ENCODE measurements around the gene TRIM17.

Gene TRIM17

GRCh38 chr1:228416217-228416933 is at the start of gene TRIM17:
Gene TRIM17, minus strand, starts transcription at chr1:228416861. Its CDS starts 1,789 bp downstream, at chr1:228415072.
- in situ Hi-C loops (cut with MboI; ENCODE audit: low sequenced_read_pairs), result no loop called here

GRCh38 chr1:228465571-228466146 is 49.0 kb upstream of the TRIM17 start:
- in situ Hi-C loops (cut with MboI; ENCODE audit: low sequenced_read_pairs), result no loop called here

GRCh38 chr1:228465141-228465540 is 48.5 kb upstream of the TRIM17 start:
- in situ Hi-C loops (cut with MboI; ENCODE audit: low sequenced_read_pairs), result no loop called here

- in situ Hi-C loops (cut with MboI; ENCODE audit: low sequenced_read_pairs), result no loop called here
Measured at GRCh38 chr1:228464487-228464983, 47.9 kb upstream of the TRIM17 start.

GRCh38 chr1:228463559-228464455 is 47.1 kb upstream of the TRIM17 start:
- in situ Hi-C loops (cut with MboI; ENCODE audit: low sequenced_read_pairs), result no loop called here

- in situ Hi-C loops (cut with MboI; ENCODE audit: low sequenced_read_pairs), result no loop called here
Measured at GRCh38 chr1:228463009-228463558, 46.4 kb upstream of the TRIM17 start.

GRCh38 chr1:228462560-228462959 is 45.9 kb upstream of the TRIM17 start:
- in situ Hi-C loops (cut with MboI; ENCODE audit: low sequenced_read_pairs), result no loop called here

- in situ Hi-C loops (cut with MboI; ENCODE audit: low sequenced_read_pairs), result no loop called here
Measured at GRCh38 chr1:228460821-228461220, 44.2 kb upstream of the TRIM17 start.

GRCh38 chr1:228459091-228459993 is 42.7 kb upstream of the TRIM17 start:
- in situ Hi-C loops (cut with MboI; ENCODE audit: low sequenced_read_pairs), result no loop called here

GRCh38 chr1:228457396-228458176 is 40.9 kb upstream of the TRIM17 start:
- in situ Hi-C loops (cut with MboI; ENCODE audit: low sequenced_read_pairs), result no loop called here

GRCh38 chr1:228457017-228457395 is 40.3 kb upstream of the TRIM17 start:
- in situ Hi-C loops (cut with MboI; ENCODE audit: low sequenced_read_pairs), result no loop called here

- in situ Hi-C loops (cut with MboI; ENCODE audit: low sequenced_read_pairs), result no loop called here
Measured at GRCh38 chr1:228456252-228457016, 39.8 kb upstream of the TRIM17 start.

- in situ Hi-C loops (cut with MboI; ENCODE audit: low sequenced_read_pairs), result no loop called here
Measured at GRCh38 chr1:228455715-228456114, 39.1 kb upstream of the TRIM17 start.

- in situ Hi-C loops (cut with MboI; ENCODE audit: low sequenced_read_pairs), result no loop called here
Measured at GRCh38 chr1:228454238-228454637, 37.6 kb upstream of the TRIM17 start.

- in situ Hi-C loops (cut with MboI; ENCODE audit: low sequenced_read_pairs), result no loop called here
Measured at GRCh38 chr1:228453614-228454013, 37.0 kb upstream of the TRIM17 start.

GRCh38 chr1:228453022-228453560 is 36.4 kb upstream of the TRIM17 start:
- in situ Hi-C loops (cut with MboI; ENCODE audit: low sequenced_read_pairs), result no loop called here

GRCh38 chr1:228452194-228453021 is 35.7 kb upstream of the TRIM17 start:
- in situ Hi-C loops (cut with MboI; ENCODE audit: low sequenced_read_pairs), result no loop called here

- in situ Hi-C loops (cut with MboI; ENCODE audit: low sequenced_read_pairs), result no loop called here
Measured at GRCh38 chr1:228450200-228450599, 33.5 kb upstream of the TRIM17 start.

Data from HL-60/S4 treated with retinoic acid at 250 ng/mL for 4 days and 3 days (cell line).